SIG-M5 (cell line): ENCODE results near the gene MYO18A.

ENCODE experiments used
- DNase-seq: peaks from one replicate; lab custom pipeline; 2025; lab: John Stamatoyannopoulos, UW

The MYO18A gene

DNA sequence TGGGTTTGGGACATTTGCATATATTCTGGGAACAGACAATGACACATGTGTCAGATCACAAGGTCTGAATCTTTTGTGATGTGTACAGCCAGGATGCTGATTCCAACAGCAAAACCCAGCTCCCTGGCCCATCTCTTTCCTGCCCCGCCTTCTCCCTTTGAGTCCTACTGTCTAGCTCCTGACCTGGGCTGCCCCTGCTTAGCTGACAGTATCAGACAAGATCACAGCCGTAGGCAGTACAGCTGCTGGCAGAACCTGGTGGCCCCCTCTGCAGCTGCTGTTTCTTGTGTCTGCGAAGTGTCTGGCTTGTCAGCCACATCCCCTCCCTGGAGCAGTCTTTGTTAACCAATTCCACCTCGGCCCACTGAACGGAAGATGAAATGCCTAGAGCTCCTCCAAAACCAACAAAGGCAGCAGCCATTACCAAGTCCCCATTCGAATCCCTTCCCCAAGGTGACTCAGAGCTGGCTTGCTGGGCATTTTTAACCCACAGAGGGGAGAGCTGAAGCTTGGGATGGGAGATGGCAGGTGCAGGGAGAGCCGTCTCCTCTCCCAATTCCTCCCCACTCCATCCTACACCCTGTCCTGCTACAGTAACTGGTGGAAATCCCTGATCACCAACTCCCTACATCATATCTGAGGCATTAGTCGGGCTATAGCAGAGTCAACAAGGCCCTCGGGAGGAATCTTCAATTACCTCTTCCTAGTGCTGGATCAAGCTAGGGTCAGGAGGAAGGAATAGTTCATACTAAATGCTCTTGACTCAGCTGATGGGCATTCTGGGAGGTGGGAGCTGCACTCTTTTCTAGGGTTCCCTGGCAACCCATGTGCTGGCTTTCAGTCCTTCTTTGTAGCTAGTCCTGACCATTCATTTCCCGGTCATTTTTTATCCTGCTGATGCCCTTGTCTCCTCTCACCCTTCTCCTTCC is 131.5 kb downstream of the MYO18A start:
- no peak for DNase-seq

DNA sequence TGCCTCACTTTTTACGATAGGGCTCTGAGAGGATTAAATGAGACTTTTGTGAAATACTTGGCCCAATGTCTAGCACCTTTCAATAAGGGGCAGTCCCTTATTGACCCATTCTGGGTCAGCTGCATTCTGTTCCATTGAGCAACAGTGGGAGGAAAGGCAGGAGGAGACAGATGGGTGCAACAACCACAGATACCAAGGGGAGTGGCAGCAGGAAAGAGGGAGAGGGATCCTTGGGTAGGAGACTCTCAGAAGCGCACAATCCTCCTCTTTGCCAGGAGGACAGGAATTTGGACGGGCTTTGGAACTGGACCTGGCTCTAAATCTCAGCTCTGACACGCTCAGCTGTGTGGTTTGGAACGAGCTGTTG is 133.7 kb downstream of the MYO18A start:
- no peak for DNase-seq

GRCh38 chr17:29045734-29046472 is 134.3 kb downstream of the MYO18A start:
- no peak for DNase-seq

- DNase-seq, result no peak
Measured at GRCh38 chr17:29045026-29045425, 135.2 kb downstream of the MYO18A start.

DNA sequence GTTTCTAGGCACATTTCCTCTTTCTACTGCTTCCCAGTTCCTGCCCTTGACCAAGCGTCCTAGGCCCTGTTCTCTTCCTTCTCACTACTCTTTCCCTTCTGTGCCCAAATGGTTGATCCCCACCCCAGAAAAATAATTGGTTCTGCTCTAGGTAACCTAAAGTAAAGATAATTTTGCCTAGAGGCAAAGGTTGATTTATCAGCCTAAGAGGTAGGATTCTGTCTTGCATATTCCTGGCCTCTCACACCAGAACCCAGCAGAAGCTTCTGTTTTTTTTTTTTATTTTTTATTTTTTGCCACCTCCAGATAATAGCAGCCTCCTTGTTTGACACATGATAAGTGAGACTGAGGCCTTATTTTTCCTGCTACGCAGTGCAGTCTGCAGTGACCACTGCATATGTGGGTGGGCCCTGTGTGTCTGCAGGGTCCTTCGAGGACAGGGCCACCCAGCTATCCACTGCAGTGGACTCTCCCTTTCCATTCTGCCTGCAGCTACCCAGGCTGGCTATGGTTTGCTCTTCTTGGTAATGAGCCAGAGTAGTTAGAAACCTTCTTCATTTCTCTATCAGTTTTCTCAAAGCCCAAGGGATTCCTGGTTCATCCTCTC is 136.6 kb downstream of the MYO18A start:
- no peak for DNase-seq

GRCh38 chr17:29042679-29043538 is 137.3 kb downstream of the MYO18A start, which contains the start of gene PIPOX:
Gene PIPOX (plus strand): TSS chr17:29043141. CDS start chr17:29043226, 85 bp downstream.
- DNase-seq, result peak; percentile 70

- no peak for DNase-seq
Measured at GRCh38 chr17:29042026-29042678, 138.0 kb downstream of the MYO18A start.

GRCh38 chr17:29041571-29041970 is 138.6 kb downstream of the MYO18A start:
- DNase-seq, result no peak

DNA sequence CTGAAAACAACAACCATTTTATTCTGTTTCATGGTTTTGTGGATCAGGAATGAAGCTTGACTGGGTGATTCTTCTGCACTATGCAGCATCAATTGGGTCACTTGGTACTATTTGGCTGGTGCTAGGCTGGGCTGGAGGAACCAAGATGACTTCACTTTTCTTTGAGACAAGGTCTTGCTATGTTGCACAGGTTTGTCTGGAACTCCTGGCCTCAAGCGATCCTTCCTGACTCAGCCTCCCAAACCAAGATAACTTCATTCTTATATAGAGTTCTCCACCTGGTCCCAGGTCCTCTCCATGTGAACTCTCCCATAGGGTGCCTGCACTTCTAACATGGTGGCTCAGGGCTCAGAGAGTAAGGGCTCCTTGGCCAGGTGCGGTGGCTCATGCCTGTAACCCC is 139.1 kb downstream of the MYO18A start:
- no peak for DNase-seq

DNA sequence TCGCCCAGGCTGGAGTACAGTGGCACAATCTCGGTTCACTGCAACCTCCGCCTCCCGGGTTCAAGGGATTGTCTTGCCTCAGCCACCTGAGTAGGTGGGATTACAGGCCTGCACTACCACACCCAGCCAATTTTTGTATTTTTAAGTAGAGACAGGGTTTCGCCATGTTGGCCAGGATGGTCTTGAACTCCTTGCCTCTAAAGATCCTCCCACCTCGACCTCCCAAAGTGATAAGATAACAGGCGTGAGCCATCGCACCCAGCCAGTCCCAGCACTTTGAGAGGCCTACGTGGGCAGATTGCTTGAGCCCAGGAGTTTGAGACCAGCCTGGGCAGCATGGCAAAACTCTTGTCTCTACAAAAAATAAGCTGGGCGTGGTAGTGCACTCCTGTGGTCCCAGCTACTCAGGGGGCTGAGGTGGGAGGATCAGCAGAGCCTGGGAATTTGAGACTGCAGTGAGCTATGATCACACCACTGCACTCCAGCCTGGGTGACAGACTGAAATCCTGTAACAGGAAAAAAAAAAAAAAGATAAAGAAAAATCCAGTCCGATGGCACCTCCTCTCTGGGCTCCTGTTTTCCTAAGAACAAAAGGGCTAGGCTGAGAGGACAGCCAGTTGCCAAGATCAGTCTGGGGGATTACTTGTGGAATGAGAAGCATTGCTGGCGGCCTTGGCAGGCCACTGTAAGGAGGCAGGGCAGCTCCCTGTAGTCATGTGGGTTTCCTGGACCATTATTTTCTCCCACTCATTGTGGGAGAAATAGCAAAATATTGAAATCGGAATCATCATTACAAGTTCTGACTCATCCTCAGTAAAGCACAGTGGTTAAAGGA is 140.2 kb downstream of the MYO18A start:
- no peak for DNase-seq

- DNase-seq, result no peak
Measured at GRCh38 chr17:29038085-29038795, 142.0 kb downstream of the MYO18A start.

GRCh38 chr17:29037739-29038084 is 142.5 kb downstream of the MYO18A start:
- DNase-seq, result no peak

DNA sequence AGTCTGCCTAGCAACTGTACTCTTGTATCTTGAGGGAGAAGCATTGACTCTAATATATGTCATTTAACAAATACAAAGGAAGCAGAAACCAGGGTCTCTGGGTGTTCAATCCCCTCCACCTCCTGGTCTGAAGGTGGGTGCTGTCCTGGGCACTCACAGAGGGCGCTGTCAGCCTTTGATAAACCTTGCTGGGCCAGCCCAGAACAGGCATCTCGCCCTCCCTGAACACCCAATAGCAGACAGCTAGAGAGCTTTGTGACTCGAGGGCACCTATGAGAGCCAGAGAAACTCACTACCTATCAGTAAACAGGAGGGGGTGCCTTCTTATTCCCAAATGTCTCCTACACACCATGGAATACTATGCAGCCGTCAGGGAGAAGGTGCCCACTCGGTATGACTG is 143.6 kb downstream of the MYO18A start:
- DNase-seq, result no peak

DNA sequence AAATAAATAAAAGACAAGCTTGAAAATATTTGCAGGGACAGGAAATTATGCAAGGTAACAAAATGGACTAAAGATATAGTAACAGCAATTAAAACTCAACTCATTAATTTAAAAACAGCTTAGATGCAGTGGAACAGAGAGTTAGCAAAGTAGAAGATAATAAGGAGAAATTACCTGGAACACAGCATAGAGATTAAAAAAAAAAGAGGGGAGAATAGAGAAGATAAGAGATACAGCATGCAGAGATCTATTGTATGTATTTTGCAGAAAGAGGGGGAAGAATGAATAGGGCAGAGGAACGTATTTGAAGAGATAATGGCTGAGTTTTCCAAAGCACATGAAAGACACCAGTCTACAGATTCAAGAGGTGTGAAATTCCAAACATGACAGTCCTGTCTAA is 145.7 kb downstream of the MYO18A start:
- no peak for DNase-seq

DNA sequence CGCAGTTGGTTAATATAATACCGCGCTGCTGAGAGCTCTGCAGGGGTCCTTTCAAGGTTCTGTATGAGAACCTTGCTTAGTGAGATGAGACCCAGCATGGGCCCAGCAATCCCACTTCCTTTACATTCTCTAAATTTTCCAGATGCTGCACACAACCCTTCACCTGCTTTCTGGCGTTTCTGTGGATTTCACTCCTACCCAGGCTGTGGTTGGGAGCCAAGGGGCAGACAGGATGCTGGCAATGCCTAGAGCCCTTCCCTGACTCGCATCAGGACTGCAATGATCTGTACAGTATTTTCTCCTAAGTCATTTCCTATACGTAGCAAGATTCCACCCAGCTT is 147.4 kb downstream of the MYO18A start:
- no peak for DNase-seq

DNA sequence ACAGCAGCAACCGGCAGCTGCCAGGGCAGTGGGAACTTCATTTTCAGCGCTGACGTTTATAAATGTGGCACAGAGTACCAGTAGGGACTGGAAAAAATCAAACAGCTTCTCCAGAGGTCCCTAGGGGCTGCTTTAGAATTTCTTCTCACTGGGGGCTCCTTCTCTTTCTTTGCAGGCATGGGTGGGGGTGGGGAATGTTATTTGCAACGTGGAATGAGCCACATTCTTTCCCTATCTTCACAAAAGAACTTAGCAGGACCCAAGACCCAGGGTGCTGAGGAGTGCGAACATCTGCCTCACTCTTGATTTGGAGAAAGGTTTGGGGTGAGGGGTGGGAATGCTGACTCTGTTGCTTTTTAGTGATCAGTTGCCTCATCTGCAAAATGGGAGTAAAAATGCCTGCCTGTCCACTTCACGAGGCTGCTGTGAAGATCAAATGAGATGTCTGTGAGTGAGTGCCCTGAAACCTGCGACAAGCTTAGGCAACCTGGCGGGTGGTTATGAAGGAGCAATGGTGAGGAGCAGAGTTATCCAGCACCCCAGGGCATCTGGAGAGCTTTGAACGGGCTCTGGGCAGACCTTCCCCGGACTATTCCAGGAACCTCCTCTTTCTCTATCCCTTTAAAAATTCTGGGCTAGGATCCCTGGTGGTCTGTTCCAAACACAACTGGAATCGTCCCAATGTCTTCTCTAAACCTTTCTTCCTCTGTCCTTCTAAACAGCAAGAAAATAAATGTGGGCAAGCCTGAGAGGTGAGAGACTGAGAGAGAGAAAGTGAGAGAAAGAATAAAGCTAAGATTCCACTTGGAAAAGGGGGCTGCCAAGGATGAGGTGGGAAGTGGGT is 148.0 kb downstream of the MYO18A start:
- no peak for DNase-seq

DNA sequence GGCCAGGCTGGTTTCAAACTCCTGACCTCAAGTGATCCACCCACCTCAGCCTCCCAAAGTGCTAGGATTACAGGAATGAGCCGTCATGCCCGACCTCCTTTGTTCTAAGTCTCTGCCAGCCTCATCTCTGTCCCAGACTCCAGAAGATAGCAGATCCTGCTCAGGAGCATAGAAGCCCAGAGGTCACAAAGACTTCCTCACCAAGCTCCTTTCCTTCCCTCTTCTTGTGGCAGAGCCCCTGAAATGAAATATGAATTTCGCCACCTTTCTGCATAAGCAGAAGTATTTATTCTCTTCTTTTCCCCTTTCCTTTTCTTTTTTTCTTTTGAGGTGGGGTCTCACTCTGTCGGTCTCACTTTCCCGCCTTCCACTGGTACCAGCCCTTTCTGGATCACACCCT is 148.7 kb downstream of the MYO18A start:
- DNase-seq, result no peak

DNA sequence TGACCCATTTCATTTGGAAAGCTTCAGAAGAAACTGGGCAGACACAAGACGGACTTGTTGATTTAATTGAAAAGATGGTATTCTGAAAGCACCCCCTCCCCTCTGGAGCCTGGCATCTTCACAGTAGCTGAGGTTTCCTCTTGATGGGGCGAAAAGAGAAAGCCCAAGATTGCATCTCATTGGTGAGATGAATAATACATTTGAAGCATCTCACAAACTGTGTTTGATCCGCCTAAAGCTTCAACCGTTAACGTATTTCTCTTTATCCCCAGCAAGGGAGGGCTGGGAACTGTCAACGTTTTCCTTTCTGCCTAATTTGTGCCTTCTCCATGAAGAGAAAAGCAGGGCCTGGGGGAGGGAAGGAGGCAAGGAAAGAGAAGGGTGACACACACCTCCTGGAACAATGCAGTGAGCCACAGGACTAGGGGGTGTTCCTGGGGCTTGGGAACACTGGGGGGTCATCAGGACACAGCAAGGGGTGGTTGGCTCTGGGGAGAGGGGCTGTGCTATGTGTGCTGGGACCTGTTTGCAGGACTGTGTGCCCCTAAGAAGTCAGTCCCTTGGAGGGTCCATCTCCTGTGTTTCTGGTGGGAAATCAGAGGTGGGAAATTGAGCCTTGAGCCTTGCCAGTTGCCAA is 155.8 kb downstream of the MYO18A start:
- DNase-seq, result no peak

GRCh38 chr17:29022074-29022473 is 158.1 kb downstream of the MYO18A start:
- DNase-seq, result no peak
